ENCODE measurements around the gene TAB2. TPM values are rescaled to one million over a fixed set of nuclear protein-coding genes. Genes with fewer than 3 reads are reported as not detected.

TAB2 gene
- total and polyA plus RNA-seq, 2 donors (not counting 3 experiments of a cell fraction or from before 2014, with no cell fraction given), result 26.0 to 37.4 TPM

DNA sequence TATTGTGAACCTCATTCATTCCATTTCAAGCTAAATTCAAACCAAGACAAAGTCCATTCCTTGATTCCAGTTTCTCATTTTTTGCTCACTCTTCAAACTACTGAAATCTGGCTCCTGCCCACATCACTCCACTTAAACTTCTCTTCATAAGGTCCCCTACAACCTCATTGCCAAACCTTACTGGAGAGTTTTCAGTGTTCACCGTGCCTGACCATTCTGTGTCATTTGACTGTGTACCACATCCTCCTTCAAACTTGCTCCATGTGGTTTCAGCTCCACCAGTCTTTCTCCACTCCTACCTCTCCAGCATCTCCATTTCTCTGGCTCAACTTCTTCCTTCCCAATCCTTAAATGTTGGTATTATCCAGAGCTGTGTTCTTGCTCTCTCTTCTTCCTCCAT lies 38.5 kb upstream of the TAB2 start:
- Histone ChIP-seq H3K9me3 (replicated peaks; ENCODE audit: control insufficient read depth, insufficient read depth, low read length) (no peaks in the 10 kb centered on the region), H3K27ac (ENCODE audit: insufficient read depth, low read depth, low read length) (no peak overlapping the region), H3K9me1 (replicated peaks; ENCODE audit: control insufficient read depth, extremely low read depth, insufficient read depth, low read length) (no peaks in the 10 kb centered on the region), H3K9ac (replicated peaks; ENCODE audit: extremely low read depth, insufficient read depth, low read length) (no peak overlapping the region), H4K20me1 (replicated peaks; ENCODE audit: control insufficient read depth, extremely low read depth, insufficient read depth, low read length) (no peaks in the 10 kb centered on the region), H3K36me3 (ENCODE audit: control insufficient read depth in 2 of 2, extremely low read depth in 1 of 2, insufficient read depth in 2 of 2, low read length in 2 of 2) (no peaks in the 10 kb centered on the region), H3K4me2 (ENCODE audit: insufficient read depth, low read length) (no peak overlapping the region), H2AFZ (ENCODE audit: low read depth, low read length) (no peak overlapping the region), H3K79me2 (ENCODE audit: control insufficient read depth, insufficient read depth, low read length) (no peaks in the 10 kb centered on the region), H3K4me3 (replicated peaks in 1 of 3; ENCODE audit: insufficient read depth in 1 of 3, low read depth in 1 of 3, low read length in 3 of 3) (no peak overlapping the region), H3K27me3 (ENCODE audit: control insufficient read depth in 2 of 2, insufficient read depth in 2 of 2, low read length in 2 of 2) (peaks cover 4 to 10% of the 10 kb centered on the region in 2 experiments), H3K4me1 (ENCODE audit: control insufficient read depth, extremely low read depth, insufficient read depth, low read length) (no peaks in the 10 kb centered on the region)
- FAIRE-seq (no peak), DNase-seq (ENCODE audit: low read depth, low spot score) (no peak)
- intact Hi-C loops (cut with micrococcal nuclease), result no loop called here
- TF ChIP-seq POLR2A (IDR thresholded peaks at IDR 0.05; ENCODE audit: low read depth, low read length) (no peak), MYC (IDR thresholded peaks at IDR 0.05; ENCODE audit: low read depth, low read length) (no peak), GATA2 (IDR thresholded peaks at IDR 0.05; ENCODE audit: insufficient read depth, insufficient read length, low read depth, low read length) (no peak), MAX (IDR thresholded peaks at IDR 0.05; ENCODE audit: insufficient read depth, insufficient read length) (no peak), POLR2AphosphoS5 (IDR thresholded peaks at IDR 0.05; ENCODE audit: insufficient read depth, low read depth, low read length) (no peak), JUN (IDR thresholded peaks at IDR 0.05; ENCODE audit: borderline replicate concordance, insufficient read depth, insufficient read length, low read depth) (no peak), CTCF (IDR thresholded peaks at IDR 0.05; ENCODE audit: extremely low read depth in 1 of 2, insufficient read depth in 1 of 2, low read depth in 1 of 2, low read length in 2 of 2) (no peak), FOS (IDR thresholded peaks at IDR 0.05; ENCODE audit: borderline replicate concordance, insufficient read depth, low read length) (no peak), EZH2 (IDR thresholded peaks at IDR 0.05; ENCODE audit: borderline replicate concordance, low read depth, low read length, severe bottlenecking) (no peak)
- CTCF ChIA-PET, result interaction anchor here (0.9 to 1.1 kb wide), 2 partner anchors 10 kb away, joined by 3 to 6 read pairs; no protein-coding TSS in a partner anchor
- POLR2A ChIA-PET, result no interaction called here
- no TSS peak for BruUV-seq (replicated peaks)
- dilution Hi-C loops (cut with MboI; ENCODE audit: extremely low pct_ligation_motif_present, low sequenced_read_pairs), result no loop called here

Measured in endothelial cell of umbilical vein (primary cell).